ENCODE measurements around the gene KRT75. TPM values are rescaled to one million over a fixed set of nuclear protein-coding genes. Genes with fewer than 3 reads are reported as not detected.

The KRT75 gene
- total RNA-seq, 2 experiments from 2014 or later = not detected

Other genes starting within 250 kb of the KRT75 start
- gene KRT80, start 242.4 kb downstream of the KRT75 start, total RNA-seq = not detected
- 1 to 10 TPM; 1.1 to 1.8 TPM for gene KRT7, start 201.1 kb downstream of the KRT75 start, total RNA-seq
- not detected for gene KRT86, start 159.7 kb downstream of the KRT75 start, total RNA-seq
- gene KRT81, start 142.8 kb downstream of the KRT75 start, total RNA-seq = not detected
- gene KRT83, start 113.0 kb downstream of the KRT75 start, total RNA-seq = not detected
- gene KRT85, start 66.9 kb downstream of the KRT75 start, total RNA-seq = not detected
- not detected for gene KRT84, start 48.7 kb downstream of the KRT75 start, total RNA-seq
- not detected for gene KRT82, start 28.0 kb downstream of the KRT75 start, total RNA-seq
- gene KRT6B, start 17.8 kb upstream of the KRT75 start, total RNA-seq = not detected
- not detected for gene KRT6C, start 39.4 kb upstream of the KRT75 start, total RNA-seq
- not detected for gene KRT6A, start 58.9 kb upstream of the KRT75 start, total RNA-seq
- not detected for gene KRT5, start 86.0 kb upstream of the KRT75 start, total RNA-seq
- gene KRT71, start 118.8 kb upstream of the KRT75 start, total RNA-seq = not detected
- gene KRT74, start 139.5 kb upstream of the KRT75 start, total RNA-seq = not detected
- not detected for gene KRT72, start 167.1 kb upstream of the KRT75 start, total RNA-seq
- gene KRT73, start 184.2 kb upstream of the KRT75 start, total RNA-seq = not detected
- not detected for gene KRT2, start 217.8 kb upstream of the KRT75 start, total RNA-seq
- not detected for gene KRT1, start 246.0 kb upstream of the KRT75 start, total RNA-seq